GM23338 (cell line): Measurements from ENCODE around the gene CSF3. TPM values are rescaled to one million over a fixed set of nuclear protein-coding genes. Genes with fewer than 3 reads are reported as not detected.

Source experiments
- ATAC-seq: fragments of 200-7000 bp; cut with Tn5 transposase; 3 replicates; pipeline ENCODE4 v1.9.1; 2020
- DNase-seq: peaks from one replicate; pipeline ENCODE4 v3.0.0-alpha.2; 2015; ENCODE audit warnings: low spot score
- H2AFZ ChIP-seq: fragments of 200-600 bp; sonication (generic); 2 replicates; pipeline ENCODE4 v1.8.0; 2016; ENCODE audit warnings: antibody characterized with exemption, mild to moderate bottlenecking, moderate library complexity
- H3F3A ChIP-seq: fragments of 200-600 bp; sonication (generic); replicated peaks from 2 replicates; pipeline ENCODE4 v1.8.0; 2017; ENCODE audit warnings: antibody characterized with exemption, mixed run types, low read depth
- H3K27ac ChIP-seq: fragments of 200-600 bp; sonication (generic); 2 replicates; pipeline ENCODE4 v1.6.1; 2016; ENCODE audit warnings: low read depth
- H3K27me3 ChIP-seq: fragments of 200-600 bp; sonication (generic); 2 replicates; pipeline ENCODE4 v1.8.0; 2016; ENCODE audit warnings: mild to moderate bottlenecking, mixed run types, moderate library complexity; ENCODE audit not compliant: insufficient read depth
- H3K36me3 ChIP-seq: fragments of 200-600 bp; sonication (generic); 2 replicates; pipeline ENCODE4 v1.8.0; 2016; ENCODE audit warnings: mild to moderate bottlenecking; ENCODE audit not compliant: insufficient read depth
- H3K4me1 ChIP-seq: fragments of 200-600 bp; sonication (generic); 2 replicates; pipeline ENCODE4 v1.8.0; 2016; ENCODE audit warnings: mild to moderate bottlenecking, moderate library complexity; ENCODE audit not compliant: insufficient read depth
- H3K4me2 ChIP-seq: fragments of 200-600 bp; sonication (generic); 2 replicates; pipeline ENCODE4 v1.7.1; 2017; ENCODE audit warnings: mixed run types
- H3K4me3 ChIP-seq: fragments of 200-600 bp; sonication (generic); 2 replicates; pipeline ENCODE4 v1.6.1; 2016; ENCODE audit warnings: mixed run types
- H3K79me2 ChIP-seq: fragments of 200-600 bp; sonication (generic); replicated peaks from 2 replicates; pipeline ENCODE4 v1.8.0; 2017; ENCODE audit warnings: mild to moderate bottlenecking; ENCODE audit not compliant: insufficient read depth
- H3K9me2 ChIP-seq: fragments of 200-600 bp; sonication (generic); 2 replicates; pipeline ENCODE4 v1.8.0; 2017; ENCODE audit not compliant: insufficient read depth
- H4K20me1 ChIP-seq: fragments of 200-600 bp; sonication (generic); replicated peaks from 2 replicates; pipeline ENCODE4 v1.8.0; 2017; ENCODE audit warnings: mild to moderate bottlenecking; ENCODE audit not compliant: insufficient read depth
- H3K27ac Mint-ChIP-seq: 2 replicates; pipeline ENCODE4 v1.8.0; 2020; ENCODE audit warnings: inconsistent platforms, mild to moderate bottlenecking, moderate library complexity, mixed read lengths
- H3K27me3 Mint-ChIP-seq: 3 replicates; pipeline ENCODE4 v1.8.0; 2022; ENCODE audit warnings: low read depth, mild to moderate bottlenecking, moderate library complexity, mixed read lengths, inconsistent platforms; ENCODE audit not compliant: insufficient read depth, poor library complexity
- H3K36me3 Mint-ChIP-seq: 3 replicates; pipeline ENCODE4 v1.8.0; 2021; ENCODE audit warnings: low read depth, mild to moderate bottlenecking, inconsistent platforms, moderate library complexity, mixed read lengths
- H3K4me1 Mint-ChIP-seq: 3 replicates; pipeline ENCODE4 v1.8.0; 2020; ENCODE audit warnings: mild to moderate bottlenecking, inconsistent platforms, mixed read lengths
- H3K4me3 Mint-ChIP-seq: 3 replicates; pipeline ENCODE4 v1.8.0; 2021; ENCODE audit warnings: moderate library complexity, mild to moderate bottlenecking, inconsistent platforms, mixed read lengths
- H3K9me3 Mint-ChIP-seq: 3 replicates; pipeline ENCODE4 v1.8.0; 2020; ENCODE audit warnings: moderate library complexity, mild to moderate bottlenecking, inconsistent platforms, mixed read lengths
- CREB1 ChIP-seq: fragments of 250-450 bp; sonication (Bioruptor Pico); IDR thresholded peaks from 2 replicates; pipeline ENCODE4 v1.5.0; 2020; ENCODE audit warnings: low read depth, mild to moderate bottlenecking, moderate library complexity
- JUNB ChIP-seq: IDR thresholded peaks from one replicate; pipeline ENCODE4 v1.6.1; 2016; ENCODE audit warnings: antibody characterized with exemption; ENCODE audit not compliant: unreplicated experiment
- NANOG ChIP-seq: IDR thresholded peaks from 2 replicates; pipeline ENCODE4 v1.6.1; 2016; ENCODE audit warnings: antibody characterized with exemption, borderline replicate concordance
- POLR2AphosphoS5 ChIP-seq: IDR thresholded peaks from 2 replicates; pipeline ENCODE4 v1.6.1; 2016; ENCODE audit warnings: antibody characterized with exemption, low read depth
- ZNF331 ChIP-seq: fragments of 250-450 bp; sonication (Bioruptor Pico); IDR thresholded peaks from 2 replicates; pipeline ENCODE4 v1.5.0; 2020; ENCODE audit warnings: low read depth, mild to moderate bottlenecking, moderate library complexity
- polyA plus RNA-seq: library from polyadenylated mRNA; unstranded; fragments of >200 nt; fragmentation: Nextera tagmentation; extraction: Ambion mirVana; gene quantifications from 2 replicates; pipeline ENCODE4 v1.2.1, GENCODE V29; 2016
- total RNA-seq: library from RNA; depleted of rRNA; stranded (reverse); fragments of >200 nt; shearing (Covaris generic); gene quantifications from 2 replicates; pipeline ENCODE4 v1.2.3, GENCODE V29; 2014
- TF ChIP-seq, protein P1 (sequence below): fragments of 250-450 bp; sonication (Bioruptor Pico); IDR thresholded peaks from 2 replicates; pipeline ENCODE4 v1.5.0; 2020; ENCODE audit warnings: mild to moderate bottlenecking, moderate library complexity
- TF ChIP-seq, protein P2 (sequence below): IDR thresholded peaks from 2 replicates; pipeline ENCODE4 v1.6.1; 2016; ENCODE audit warnings: antibody characterized with exemption

The CSF3 gene
- total and polyA plus RNA-seq, 2 experiments from 2014 or later: not detected

DNA sequence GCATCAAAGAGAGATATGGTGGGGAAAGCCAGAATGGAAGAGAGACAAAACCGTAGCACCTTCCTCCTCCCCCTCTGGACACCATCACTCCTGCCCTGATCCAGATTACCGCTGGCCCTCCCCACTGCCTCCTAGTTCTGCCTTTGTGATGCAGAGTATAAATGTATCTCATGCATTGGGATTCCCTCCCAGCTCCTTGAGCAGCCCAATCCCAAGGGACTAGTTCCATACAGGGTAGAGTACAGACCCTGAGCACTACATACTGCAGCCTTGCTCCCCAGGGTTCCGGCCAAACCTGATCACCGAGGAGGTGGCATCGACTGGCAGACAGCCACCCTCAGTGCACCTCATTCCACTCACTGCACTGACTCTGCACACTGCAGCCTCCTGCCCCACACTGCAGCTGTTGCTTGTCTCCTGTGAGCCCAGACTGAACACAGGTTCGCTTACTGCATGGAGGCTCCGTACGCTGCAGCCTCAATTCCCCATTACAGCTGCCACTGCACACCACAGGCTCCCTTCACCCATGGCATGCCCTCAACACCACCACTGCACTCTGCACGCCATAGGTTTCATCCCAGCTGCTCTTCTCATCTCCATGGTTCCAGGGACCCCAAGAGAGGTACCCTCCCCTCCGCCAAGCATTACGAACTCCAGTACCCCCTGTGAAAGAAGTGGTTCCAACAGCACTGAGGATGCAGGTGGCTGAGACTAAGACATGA, 45.8 kb downstream of the CSF3 start (continued):
- TF ChIP-seq, protein P1, sequence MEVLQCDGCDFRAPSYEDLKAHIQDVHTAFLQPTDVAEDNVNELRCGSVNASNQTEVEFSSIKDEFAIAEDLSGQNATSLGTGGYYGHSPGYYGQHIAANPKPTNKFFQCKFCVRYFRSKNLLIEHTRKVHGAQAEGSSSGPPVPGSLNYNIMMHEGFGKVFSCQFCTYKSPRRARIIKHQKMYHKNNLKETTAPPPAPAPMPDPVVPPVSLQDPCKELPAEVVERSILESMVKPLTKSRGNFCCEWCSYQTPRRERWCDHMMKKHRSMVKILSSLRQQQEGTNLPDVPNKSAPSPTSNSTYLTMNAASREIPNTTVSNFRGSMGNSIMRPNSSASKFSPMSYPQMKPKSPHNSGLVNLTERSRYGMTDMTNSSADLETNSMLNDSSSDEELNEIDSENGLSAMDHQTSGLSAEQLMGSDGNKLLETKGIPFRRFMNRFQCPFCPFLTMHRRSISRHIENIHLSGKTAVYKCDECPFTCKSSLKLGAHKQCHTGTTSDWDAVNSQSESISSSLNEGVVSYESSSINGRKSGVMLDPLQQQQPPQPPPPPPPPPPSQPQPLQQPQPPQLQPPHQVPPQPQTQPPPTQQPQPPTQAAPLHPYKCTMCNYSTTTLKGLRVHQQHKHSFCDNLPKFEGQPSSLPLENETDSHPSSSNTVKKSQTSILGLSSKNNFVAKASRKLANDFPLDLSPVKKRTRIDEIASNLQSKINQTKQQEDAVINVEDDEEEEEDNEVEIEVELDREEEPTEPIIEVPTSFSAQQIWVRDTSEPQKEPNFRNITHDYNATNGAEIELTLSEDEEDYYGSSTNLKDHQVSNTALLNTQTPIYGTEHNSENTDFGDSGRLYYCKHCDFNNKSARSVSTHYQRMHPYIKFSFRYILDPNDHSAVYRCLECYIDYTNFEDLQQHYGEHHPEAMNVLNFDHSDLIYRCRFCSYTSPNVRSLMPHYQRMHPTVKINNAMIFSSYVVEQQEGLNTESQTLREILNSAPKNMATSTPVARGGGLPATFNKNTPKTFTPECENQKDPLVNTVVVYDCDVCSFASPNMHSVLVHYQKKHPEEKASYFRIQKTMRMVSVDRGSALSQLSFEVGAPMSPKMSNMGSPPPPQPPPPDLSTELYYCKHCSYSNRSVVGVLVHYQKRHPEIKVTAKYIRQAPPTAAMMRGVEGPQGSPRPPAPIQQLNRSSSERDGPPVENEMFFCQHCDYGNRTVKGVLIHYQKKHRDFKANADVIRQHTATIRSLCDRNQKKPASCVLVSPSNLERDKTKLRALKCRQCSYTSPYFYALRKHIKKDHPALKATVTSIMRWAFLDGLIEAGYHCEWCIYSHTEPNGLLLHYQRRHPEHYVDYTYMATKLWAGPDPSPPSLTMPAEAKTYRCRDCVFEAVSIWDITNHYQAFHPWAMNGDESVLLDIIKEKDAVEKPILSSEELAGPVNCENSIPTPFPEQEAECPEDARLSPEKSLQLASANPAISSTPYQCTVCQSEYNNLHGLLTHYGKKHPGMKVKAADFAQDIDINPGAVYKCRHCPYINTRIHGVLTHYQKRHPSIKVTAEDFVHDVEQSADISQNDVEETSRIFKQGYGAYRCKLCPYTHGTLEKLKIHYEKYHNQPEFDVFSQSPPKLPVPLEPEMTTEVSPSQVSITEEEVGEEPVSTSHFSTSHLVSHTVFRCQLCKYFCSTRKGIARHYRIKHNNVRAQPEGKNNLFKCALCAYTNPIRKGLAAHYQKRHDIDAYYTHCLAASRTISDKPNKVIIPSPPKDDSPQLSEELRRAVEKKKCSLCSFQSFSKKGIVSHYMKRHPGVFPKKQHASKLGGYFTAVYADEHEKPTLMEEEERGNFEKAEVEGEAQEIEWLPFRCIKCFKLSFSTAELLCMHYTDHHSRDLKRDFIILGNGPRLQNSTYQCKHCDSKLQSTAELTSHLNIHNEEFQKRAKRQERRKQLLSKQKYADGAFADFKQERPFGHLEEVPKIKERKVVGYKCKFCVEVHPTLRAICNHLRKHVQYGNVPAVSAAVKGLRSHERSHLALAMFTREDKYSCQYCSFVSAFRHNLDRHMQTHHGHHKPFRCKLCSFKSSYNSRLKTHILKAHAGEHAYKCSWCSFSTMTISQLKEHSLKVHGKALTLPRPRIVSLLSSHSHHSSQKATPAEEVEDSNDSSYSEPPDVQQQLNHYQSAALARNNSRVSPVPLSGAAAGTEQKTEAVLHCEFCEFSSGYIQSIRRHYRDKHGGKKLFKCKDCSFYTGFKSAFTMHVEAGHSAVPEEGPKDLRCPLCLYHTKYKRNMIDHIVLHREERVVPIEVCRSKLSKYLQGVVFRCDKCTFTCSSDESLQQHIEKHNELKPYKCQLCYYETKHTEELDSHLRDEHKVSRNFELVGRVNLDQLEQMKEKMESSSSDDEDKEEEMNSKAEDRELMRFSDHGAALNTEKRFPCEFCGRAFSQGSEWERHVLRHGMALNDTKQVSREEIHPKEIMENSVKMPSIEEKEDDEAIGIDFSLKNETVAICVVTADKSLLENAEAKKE (CRISPR knock-in tag): no peak
- TF ChIP-seq JUNB (no peak), ZNF331 (no peak), POLR2AphosphoS5 (no peak), NANOG (no peak)
- TF ChIP-seq, protein P2, sequence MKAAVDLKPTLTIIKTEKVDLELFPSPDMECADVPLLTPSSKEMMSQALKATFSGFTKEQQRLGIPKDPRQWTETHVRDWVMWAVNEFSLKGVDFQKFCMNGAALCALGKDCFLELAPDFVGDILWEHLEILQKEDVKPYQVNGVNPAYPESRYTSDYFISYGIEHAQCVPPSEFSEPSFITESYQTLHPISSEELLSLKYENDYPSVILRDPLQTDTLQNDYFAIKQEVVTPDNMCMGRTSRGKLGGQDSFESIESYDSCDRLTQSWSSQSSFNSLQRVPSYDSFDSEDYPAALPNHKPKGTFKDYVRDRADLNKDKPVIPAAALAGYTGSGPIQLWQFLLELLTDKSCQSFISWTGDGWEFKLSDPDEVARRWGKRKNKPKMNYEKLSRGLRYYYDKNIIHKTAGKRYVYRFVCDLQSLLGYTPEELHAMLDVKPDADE: no peak

DNA sequence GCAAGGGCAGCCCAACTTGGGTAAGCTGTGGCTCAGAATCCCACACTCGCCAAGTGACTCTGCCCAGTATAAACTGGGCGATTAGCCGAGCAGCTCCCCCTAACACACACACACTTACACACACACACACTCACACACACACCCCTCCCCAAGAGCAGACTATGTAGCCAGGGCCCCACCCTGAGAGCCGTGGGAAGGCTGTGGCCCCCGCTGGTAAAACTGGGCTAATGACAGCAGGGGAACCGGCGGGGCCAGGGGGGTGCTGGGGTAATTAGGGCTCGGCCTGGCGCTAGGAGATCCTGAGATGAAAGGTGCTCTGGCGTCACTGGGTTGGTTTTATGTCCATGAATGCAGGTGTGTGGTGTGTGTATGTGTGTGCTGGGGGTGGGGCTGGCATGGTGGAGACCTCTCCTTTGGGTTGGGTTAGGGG, 46.4 kb downstream of the CSF3 start:
- Histone ChIP-seq H3K27me3 (peaks cover 20% of the 10 kb centered on the region), H3K36me3 (no peaks in the 10 kb centered on the region), H2AFZ (no peak overlapping the region), H3K27ac (no peak overlapping the region), H3K4me2 (peak overlapping the region; percentile 88), H3K9me2 (no peaks in the 10 kb centered on the region), H3K4me3 (peak overlapping the region; percentile 72; the same call in 1 of the 2 replicates), H3K79me2 (no peaks in the 10 kb centered on the region), H3K4me1 (peaks cover 34% of the 10 kb centered on the region), H3F3A (0 out of 2 replicates have a peak, but pooled peaks cover 15% of the 10 kb centered on the region), H4K20me1 (no peaks in the 10 kb centered on the region)
- no peaks in the 10 kb centered on the region for H3K36me3 Mint-ChIP-seq
- H3K9me3 Mint-ChIP-seq: no peaks in the 10 kb centered on the region
- H3K4me3 Mint-ChIP-seq: peak overlapping the region; percentile 88
- DNase-seq: no peak
- no peak overlapping the region for H3K27ac Mint-ChIP-seq
- no peak for ATAC-seq
- H3K4me1 Mint-ChIP-seq: peaks cover 53% of the 10 kb centered on the region
- H3K27me3 Mint-ChIP-seq: peaks cover 29% of the 10 kb centered on the region
- TF ChIP-seq CREB1 (CRISPR knock-in tag) (no peak), POLR2AphosphoS5 (no peak)
- TF ChIP-seq, protein P1 (CRISPR knock-in tag): no peak
